SIG-M5 treated with dmso at 0.1 percent for 504 hours (cell line): Measurements from ENCODE around the gene BTBD17.

Experiments used
- DNase-seq: peaks from one replicate; lab custom pipeline; 2025; ENCODE audit not compliant: unreplicated experiment; lab: John Stamatoyannopoulos, UW

BTBD17 gene

GRCh38 chr17:74336307-74336706 lies 25.4 kb downstream of the BTBD17 start:
- DNase-seq: no peak

- no peak for DNase-seq
Measured at GRCh38 chr17:74335529-74336062, 26.1 kb downstream of the BTBD17 start.

- DNase-seq: no peak
Measured at GRCh38 chr17:74334393-74335039, 27.2 kb downstream of the BTBD17 start.

- DNase-seq: no peak
Measured at GRCh38 chr17:74332763-74333283, 28.8 kb downstream of the BTBD17 start.

- DNase-seq: no peak
Measured at GRCh38 chr17:74332017-74332650, 29.5 kb downstream of the BTBD17 start.

- no peak for DNase-seq
Measured at GRCh38 chr17:74330446-74330845, 31.2 kb downstream of the BTBD17 start.

GRCh38 chr17:74329378-74329777 lies 32.3 kb downstream of the BTBD17 start:
- no peak for DNase-seq

GRCh38 chr17:74328487-74328886 lies 33.2 kb downstream of the BTBD17 start:
- no peak for DNase-seq

GRCh38 chr17:74326506-74326905 lies 35.2 kb downstream of the BTBD17 start:
- DNase-seq: no peak

- DNase-seq: peak; percentile 9
Measured at GRCh38 chr17:74325743-74326379, 35.8 kb downstream of the BTBD17 start, which contains the start of gene KIF19. KIF19 (plus strand) TSS chr17:74326226; CDS start chr17:74326350, 124 bp downstream.

- no peak for DNase-seq
Measured at GRCh38 chr17:74325376-74325742, 36.3 kb downstream of the BTBD17 start.

GRCh38 chr17:74324521-74324920 lies 37.1 kb downstream of the BTBD17 start:
- DNase-seq: no peak

GRCh38 chr17:74318391-74318790 lies 43.3 kb downstream of the BTBD17 start:
- no peak for DNase-seq

- no peak for DNase-seq
Measured at GRCh38 chr17:74317071-74317470, 44.6 kb downstream of the BTBD17 start.

GRCh38 chr17:74316220-74316619 lies 45.4 kb downstream of the BTBD17 start:
- DNase-seq: no peak

- DNase-seq: no peak
Measured at GRCh38 chr17:74314877-74315276, 46.8 kb downstream of the BTBD17 start.

- DNase-seq: no peak
Measured at GRCh38 chr17:74309902-74310301, 51.8 kb downstream of the BTBD17 start.

GRCh38 chr17:74307984-74308773 lies 53.5 kb downstream of the BTBD17 start:
- DNase-seq: no peak
